Astrocyte (in vitro differentiated cells and primary cell): Measurements from ENCODE around the gene MAML2. TPM values are rescaled to one million over a fixed set of nuclear protein-coding genes. Genes with fewer than 3 reads are reported as not detected.
A peak's percentile ranks its signal among the peaks of the same experiment; 100 is the strongest.

Experiments used
- DNase-seq: peaks from one replicate; pipeline ENCODE4 v3.0.0-alpha.2; 2010; ENCODE audit warnings: low read depth
- FAIRE-seq: peaks from 2 replicates; lab custom pipeline; 2011; peaks lifted over from hg19 to GRCh38; lab: Jason Lieb, UNC
- H2AFZ ChIP-seq: 2 replicates; pipeline ENCODE4 v1.6.0; 2012; ENCODE audit warnings: low read depth, low read length, inconsistent platforms
- H3K27ac ChIP-seq: 2 replicates; pipeline ENCODE4 v1.5.1; 2011; ENCODE audit warnings: low read depth, low read length, inconsistent platforms
- H3K27me3 ChIP-seq: 2 replicates; pipeline ENCODE4 v1.6.0; 2011; ENCODE audit warnings: low read length, inconsistent platforms; ENCODE audit not compliant: insufficient read depth
- H3K36me3 ChIP-seq: 2 replicates; pipeline ENCODE4 v1.5.1; 2011; ENCODE audit warnings: low read length, inconsistent platforms; ENCODE audit not compliant: insufficient read depth
- H3K4me1 ChIP-seq: 2 replicates; pipeline ENCODE4 v1.5.1; 2011; ENCODE audit warnings: low read length, inconsistent platforms; ENCODE audit not compliant: insufficient read depth
- H3K4me2 ChIP-seq: 2 replicates; pipeline ENCODE4 v1.6.0; 2012; ENCODE audit warnings: low read length, inconsistent platforms
- H3K4me3 ChIP-seq: 2 replicates; pipeline ENCODE4 v1.5.1; 2011; ENCODE audit warnings: low read depth, mild to moderate bottlenecking, low read length, inconsistent platforms; ENCODE audit not compliant: insufficient read depth
- H3K79me2 ChIP-seq: 2 replicates; pipeline ENCODE4 v1.6.0; 2012; ENCODE audit warnings: mild to moderate bottlenecking, low read length, inconsistent platforms; ENCODE audit not compliant: insufficient read depth
- H3K9ac ChIP-seq: 2 replicates; pipeline ENCODE4 v1.6.0; 2012; ENCODE audit warnings: mild to moderate bottlenecking, low read length, inconsistent platforms
- H3K9me3 ChIP-seq: 2 replicates; pipeline ENCODE4 v1.5.1; 2012; ENCODE audit warnings: low read depth, mild to moderate bottlenecking, low read length, inconsistent platforms; ENCODE audit not compliant: insufficient read depth
- H4K20me1 ChIP-seq: 2 replicates; pipeline ENCODE4 v1.6.0; 2012; ENCODE audit warnings: low read length, inconsistent platforms; ENCODE audit not compliant: insufficient read depth
- H3K27ac Mint-ChIP-seq: one replicate; pipeline ENCODE4 v1.8.0; 2021; ENCODE audit warnings: mild to moderate bottlenecking, mixed read lengths; ENCODE audit not compliant: unreplicated experiment
- H3K27me3 Mint-ChIP-seq: one replicate; pipeline ENCODE4 v1.8.0; 2021; ENCODE audit warnings: low read depth, mixed read lengths; ENCODE audit not compliant: unreplicated experiment
- H3K36me3 Mint-ChIP-seq: one replicate; pipeline ENCODE4 v1.8.0; 2021; ENCODE audit warnings: low read depth, mixed read lengths; ENCODE audit not compliant: unreplicated experiment
- H3K4me1 Mint-ChIP-seq: one replicate; pipeline ENCODE4 v1.8.0; 2021; ENCODE audit warnings: low read depth, mixed read lengths; ENCODE audit not compliant: unreplicated experiment
- H3K4me3 Mint-ChIP-seq: one replicate; pipeline ENCODE4 v1.8.0; 2021; ENCODE audit warnings: mild to moderate bottlenecking, moderate library complexity, mixed read lengths; ENCODE audit not compliant: unreplicated experiment
- H3K9me3 Mint-ChIP-seq: one replicate; pipeline ENCODE4 v1.8.0; 2021; ENCODE audit warnings: mild to moderate bottlenecking, mixed read lengths; ENCODE audit not compliant: unreplicated experiment
- EZH2 ChIP-seq: IDR thresholded peaks from 2 replicates; pipeline ENCODE4 v1.6.1; 2012; ENCODE audit warnings: mild to moderate bottlenecking, low read length, inconsistent platforms; ENCODE audit not compliant: insufficient read depth
- total RNA-seq: library from RNA; stranded (reverse); gene quantifications from 2 replicates; pipeline ENCODE4 v1.2.1, GENCODE V29; 2021
- TF ChIP-seq, protein P1 (sequence below): IDR thresholded peaks from 2 replicates; pipeline ENCODE4 v1.5.1; 2011; ENCODE audit warnings: low read depth, mild to moderate bottlenecking, inconsistent platforms, low read length, moderate library complexity; ENCODE audit not compliant: insufficient read depth

The MAML2 gene
- total RNA-seq, 1 donor from 2014 or later: 27.4 TPM

DNA sequence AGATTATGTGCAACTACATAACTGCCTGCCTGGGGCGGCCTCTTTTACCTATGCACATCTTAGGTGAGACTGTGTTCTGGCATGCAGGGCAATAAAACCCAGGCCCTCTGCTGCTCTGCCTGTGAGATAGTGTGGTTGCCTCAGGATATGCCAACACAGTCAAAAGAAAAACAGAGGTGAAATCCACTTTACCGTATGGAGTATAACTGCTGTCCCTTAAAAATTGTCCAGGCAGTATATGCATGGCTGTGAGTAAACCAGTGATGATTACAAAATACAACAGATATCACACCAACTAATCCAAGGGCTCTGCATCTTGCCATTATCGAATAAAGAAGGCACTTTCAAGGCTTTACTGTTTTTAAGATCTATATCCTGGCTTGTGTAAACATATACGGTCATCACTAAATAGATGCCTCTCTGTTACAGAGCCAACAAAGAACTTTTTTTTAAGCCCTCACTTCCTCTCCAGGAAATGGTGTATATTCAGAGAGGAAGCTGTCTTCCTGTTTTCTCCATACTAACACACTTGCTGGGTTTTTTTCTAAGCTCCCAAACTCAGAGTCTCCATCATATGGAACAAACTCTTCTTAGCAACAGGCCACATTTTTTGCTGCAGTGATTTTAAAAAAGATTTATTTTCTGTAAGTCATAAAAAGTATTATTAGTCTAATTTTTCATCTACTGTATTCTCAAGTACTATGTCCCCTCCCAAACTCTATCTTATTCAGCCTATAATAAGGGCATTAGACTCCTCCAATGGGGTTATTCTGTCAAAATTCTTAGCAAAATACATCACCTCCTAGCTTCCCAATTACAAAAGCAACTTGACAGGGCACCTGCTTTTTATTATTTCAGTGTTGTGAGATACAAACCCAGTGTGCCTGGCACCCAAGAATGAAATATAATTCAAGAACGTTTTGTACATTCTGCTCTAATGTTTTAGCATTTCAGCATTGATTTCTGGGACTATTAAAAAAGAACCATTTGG, 135.2 kb downstream of the MAML2 start:
- TF ChIP-seq, protein P1, sequence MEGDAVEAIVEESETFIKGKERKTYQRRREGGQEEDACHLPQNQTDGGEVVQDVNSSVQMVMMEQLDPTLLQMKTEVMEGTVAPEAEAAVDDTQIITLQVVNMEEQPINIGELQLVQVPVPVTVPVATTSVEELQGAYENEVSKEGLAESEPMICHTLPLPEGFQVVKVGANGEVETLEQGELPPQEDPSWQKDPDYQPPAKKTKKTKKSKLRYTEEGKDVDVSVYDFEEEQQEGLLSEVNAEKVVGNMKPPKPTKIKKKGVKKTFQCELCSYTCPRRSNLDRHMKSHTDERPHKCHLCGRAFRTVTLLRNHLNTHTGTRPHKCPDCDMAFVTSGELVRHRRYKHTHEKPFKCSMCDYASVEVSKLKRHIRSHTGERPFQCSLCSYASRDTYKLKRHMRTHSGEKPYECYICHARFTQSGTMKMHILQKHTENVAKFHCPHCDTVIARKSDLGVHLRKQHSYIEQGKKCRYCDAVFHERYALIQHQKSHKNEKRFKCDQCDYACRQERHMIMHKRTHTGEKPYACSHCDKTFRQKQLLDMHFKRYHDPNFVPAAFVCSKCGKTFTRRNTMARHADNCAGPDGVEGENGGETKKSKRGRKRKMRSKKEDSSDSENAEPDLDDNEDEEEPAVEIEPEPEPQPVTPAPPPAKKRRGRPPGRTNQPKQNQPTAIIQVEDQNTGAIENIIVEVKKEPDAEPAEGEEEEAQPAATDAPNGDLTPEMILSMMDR: no peak
- no peak for TF ChIP-seq EZH2
- Histone ChIP-seq H3K4me2 (no peak overlapping the region), H3K27me3 (no peaks in the 10 kb centered on the region), H3K4me1 (peaks cover 25% of the 10 kb centered on the region), H3K27ac (no peak overlapping the region), H2AFZ (no peak overlapping the region), H3K79me2 (peaks cover 62% of the 10 kb centered on the region), H3K9me3 (no peaks in the 10 kb centered on the region), H3K9ac (no peak overlapping the region), H3K36me3 (no peaks in the 10 kb centered on the region), H3K4me3 (no peak overlapping the region), H4K20me1 (no peaks in the 10 kb centered on the region)
- H3K4me3 Mint-ChIP-seq: no peak overlapping the region
- no peak for DNase-seq
- peak overlapping the region; percentile 7 for H3K27ac Mint-ChIP-seq
- H3K27me3 Mint-ChIP-seq: no peaks in the 10 kb centered on the region
- H3K4me1 Mint-ChIP-seq: peaks cover 38% of the 10 kb centered on the region
- H3K9me3 Mint-ChIP-seq: no peaks in the 10 kb centered on the region
- H3K36me3 Mint-ChIP-seq: peaks cover 2% of the 10 kb centered on the region
- FAIRE-seq: no peak

DNA sequence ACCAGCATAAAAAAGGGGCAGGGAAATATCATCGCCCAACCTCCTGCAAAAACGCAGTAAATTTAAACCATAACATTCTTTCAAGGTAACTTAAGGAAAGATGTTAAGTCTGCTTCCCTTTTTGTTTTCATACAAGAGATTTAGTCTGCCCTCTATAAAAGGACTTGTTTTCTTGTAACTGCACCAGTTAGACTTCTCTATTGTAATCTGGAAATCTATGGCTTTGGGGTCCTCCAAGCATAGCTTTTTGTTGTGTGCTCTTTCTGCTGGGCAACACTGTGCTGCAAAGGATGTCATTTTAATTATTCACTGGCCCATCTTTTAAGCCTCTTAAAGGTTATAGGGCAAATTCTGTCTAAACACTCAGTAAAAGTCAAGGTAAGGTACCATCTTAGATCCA, 136.0 kb downstream of the MAML2 start:
- H3K27me3 ChIP-seq: no peaks in the 10 kb centered on the region
- Mint-ChIP-seq H3K27me3 (no peaks in the 10 kb centered on the region), H3K4me3 (no peak overlapping the region), H3K36me3 (peaks cover 2% of the 10 kb centered on the region), H3K4me1 (peaks cover 30% of the 10 kb centered on the region), H3K27ac (no peak overlapping the region), H3K9me3 (no peaks in the 10 kb centered on the region)
- H3K4me1 ChIP-seq: peaks cover 17% of the 10 kb centered on the region
- no peak overlapping the region for H2AFZ ChIP-seq
- no peak for FAIRE-seq
- TF ChIP-seq EZH2: no peak
- TF ChIP-seq, protein P1: no peak
- H3K79me2 ChIP-seq: peaks cover 54% of the 10 kb centered on the region
- H3K9ac ChIP-seq: no peak overlapping the region
- no peaks in the 10 kb centered on the region for H3K9me3 ChIP-seq
- no peaks in the 10 kb centered on the region for H4K20me1 ChIP-seq
- no peak for DNase-seq
- H3K36me3 ChIP-seq: no peaks in the 10 kb centered on the region
- H3K4me2 ChIP-seq: no peak overlapping the region
- H3K27ac ChIP-seq: no peak overlapping the region
- no peak overlapping the region for H3K4me3 ChIP-seq

DNA sequence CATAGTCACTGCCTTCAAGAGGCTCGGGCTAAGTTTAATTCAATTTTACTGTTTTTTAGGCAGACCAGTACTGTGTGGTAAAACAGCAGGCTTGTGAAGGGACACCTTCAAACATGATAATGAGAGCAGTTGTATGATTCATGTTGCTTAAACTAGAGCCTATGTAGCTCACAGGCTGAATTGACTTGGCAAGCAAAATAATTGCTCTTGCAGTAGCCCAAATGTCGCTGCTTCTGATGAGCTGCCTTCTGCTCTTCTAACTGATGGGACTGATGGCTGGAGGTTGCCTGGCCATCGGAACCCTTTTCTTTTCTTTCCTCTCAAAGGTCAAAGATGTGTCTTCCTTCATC, 137.6 kb downstream of the MAML2 start:
- Histone ChIP-seq H2AFZ (no peak overlapping the region), H3K79me2 (peaks cover 39% of the 10 kb centered on the region), H3K9me3 (no peaks in the 10 kb centered on the region), H3K27me3 (no peaks in the 10 kb centered on the region), H3K9ac (no peak overlapping the region), H3K27ac (no peak overlapping the region), H3K36me3 (no peaks in the 10 kb centered on the region), H3K4me1 (peaks cover 16% of the 10 kb centered on the region), H3K4me3 (no peak overlapping the region), H4K20me1 (no peaks in the 10 kb centered on the region), H3K4me2 (no peak overlapping the region)
- peaks cover 4% of the 10 kb centered on the region for H3K36me3 Mint-ChIP-seq
- H3K4me1 Mint-ChIP-seq: peaks cover 30% of the 10 kb centered on the region
- DNase-seq: no peak
- no peaks in the 10 kb centered on the region for H3K9me3 Mint-ChIP-seq
- H3K4me3 Mint-ChIP-seq: no peak overlapping the region
- no peaks in the 10 kb centered on the region for H3K27me3 Mint-ChIP-seq
- H3K27ac Mint-ChIP-seq: no peak overlapping the region
- no peak for FAIRE-seq
- TF ChIP-seq EZH2: no peak
- TF ChIP-seq, protein P1: no peak
